RWPE1 (cell line): ENCODE data around the gene PIAS1.

ENCODE experiments used
- CTCF ChIA-PET: fragments of 350-600 bp; sonication (Branson Sonifier 250); formaldehyde crosslinking; extraction: SDS; loops from one replicate; lab custom pipeline; 2021; lab: Yijun Ruan, JAX
- POLR2A ChIA-PET: fragments of 400-600 bp; formaldehyde crosslinking; extraction: SDS; loops from one replicate; lab custom pipeline; 2020; ENCODE audit warnings: antibody characterized with exemption; ENCODE audit not compliant: low non-redundant PET; lab: Yijun Ruan, JAX
- DNase-seq: peaks from one replicate; pipeline ENCODE4 v3.0.0; 2012; ENCODE audit warnings: low spot score
- H3K27ac ChIP-seq: fragments of 450-650 bp; 2 replicates; pipeline ENCODE4 v1.5.1; 2017
- TF ChIP-seq, protein P1 (sequence below): fragments of 450-650 bp; conservative IDR thresholded peaks from 2 replicates; pipeline ENCODE4 v1.5.1; 2017; ENCODE audit warnings: low read depth, mild to moderate bottlenecking

The PIAS1 gene

DNA sequence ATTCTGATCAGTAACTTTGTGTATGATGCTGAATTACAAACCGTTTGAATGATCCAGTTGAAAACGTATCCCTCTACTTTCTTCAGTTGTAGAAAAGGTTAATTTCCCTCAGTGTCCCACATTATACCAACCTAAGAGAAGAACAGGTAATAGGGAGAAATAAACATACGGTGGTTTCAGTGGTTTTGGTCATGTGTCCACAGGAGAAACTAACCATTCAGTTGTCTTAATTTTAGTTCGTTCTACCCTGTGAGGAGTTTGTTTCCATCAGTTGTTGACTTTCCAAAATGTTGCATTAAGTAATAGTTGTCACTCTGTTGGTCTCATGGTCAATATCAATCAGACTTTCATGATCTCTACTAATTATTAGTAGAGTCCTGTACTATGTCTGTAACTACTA lies 135.9 kb downstream of the PIAS1 start:
- no peak overlapping the region for H3K27ac ChIP-seq
- ChIA-PET POLR2A (no interaction called here), CTCF (no interaction called here)
- DNase-seq = no peak
- TF ChIP-seq, protein P1, sequence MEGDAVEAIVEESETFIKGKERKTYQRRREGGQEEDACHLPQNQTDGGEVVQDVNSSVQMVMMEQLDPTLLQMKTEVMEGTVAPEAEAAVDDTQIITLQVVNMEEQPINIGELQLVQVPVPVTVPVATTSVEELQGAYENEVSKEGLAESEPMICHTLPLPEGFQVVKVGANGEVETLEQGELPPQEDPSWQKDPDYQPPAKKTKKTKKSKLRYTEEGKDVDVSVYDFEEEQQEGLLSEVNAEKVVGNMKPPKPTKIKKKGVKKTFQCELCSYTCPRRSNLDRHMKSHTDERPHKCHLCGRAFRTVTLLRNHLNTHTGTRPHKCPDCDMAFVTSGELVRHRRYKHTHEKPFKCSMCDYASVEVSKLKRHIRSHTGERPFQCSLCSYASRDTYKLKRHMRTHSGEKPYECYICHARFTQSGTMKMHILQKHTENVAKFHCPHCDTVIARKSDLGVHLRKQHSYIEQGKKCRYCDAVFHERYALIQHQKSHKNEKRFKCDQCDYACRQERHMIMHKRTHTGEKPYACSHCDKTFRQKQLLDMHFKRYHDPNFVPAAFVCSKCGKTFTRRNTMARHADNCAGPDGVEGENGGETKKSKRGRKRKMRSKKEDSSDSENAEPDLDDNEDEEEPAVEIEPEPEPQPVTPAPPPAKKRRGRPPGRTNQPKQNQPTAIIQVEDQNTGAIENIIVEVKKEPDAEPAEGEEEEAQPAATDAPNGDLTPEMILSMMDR = no peak

DNA sequence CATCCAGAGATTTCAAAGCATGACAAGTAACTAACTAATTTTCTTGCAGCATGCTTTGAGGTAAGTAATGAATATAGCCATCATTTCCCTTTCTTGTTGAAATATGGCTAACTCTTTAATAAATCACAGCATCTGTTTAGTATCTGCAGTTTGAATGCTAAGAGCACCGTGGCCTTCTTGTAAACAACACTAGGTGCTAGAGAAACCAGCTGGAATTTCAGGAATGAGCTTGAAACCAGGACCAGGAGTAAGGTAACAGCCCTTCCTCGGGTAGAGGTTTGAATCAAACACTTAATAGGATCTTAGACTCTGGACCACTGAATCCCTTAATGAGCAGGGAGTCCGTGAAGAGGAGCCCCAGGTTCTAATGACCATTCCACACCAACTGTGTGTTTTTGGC lies 137.4 kb downstream of the PIAS1 start:
- TF ChIP-seq, protein P1 = no peak
- POLR2A ChIA-PET = no interaction called here
- no peak for DNase-seq
- CTCF ChIA-PET = interaction anchor here (0.6 kb wide), 1 partner anchor 358 kb away, joined by 3 read pairs; no protein-coding TSS in a partner anchor
- no peak overlapping the region for H3K27ac ChIP-seq

DNA sequence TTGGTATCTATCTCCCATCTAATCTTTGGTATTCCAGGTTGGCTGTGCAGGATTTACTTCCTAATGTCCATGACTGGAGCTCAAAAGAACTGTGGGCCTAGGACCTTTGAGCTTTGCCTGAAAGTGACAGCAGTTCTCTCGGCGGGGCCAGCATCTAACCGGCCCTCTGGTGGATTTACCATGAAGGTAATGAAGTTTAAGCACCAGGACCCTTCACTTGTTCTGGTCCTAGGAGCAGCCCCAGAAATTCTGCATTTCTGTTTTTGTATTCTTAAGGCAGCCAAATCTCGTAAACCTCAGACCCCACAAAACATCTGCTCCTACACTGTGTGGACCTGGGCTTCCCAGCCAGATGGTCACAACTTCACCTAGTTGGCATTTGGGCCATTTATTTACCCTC lies 138.0 kb downstream of the PIAS1 start:
- TF ChIP-seq, protein P1 = no peak
- H3K27ac ChIP-seq = no peak overlapping the region
- DNase-seq = no peak
- ChIA-PET CTCF (interaction anchor here (0.6 kb wide), 1 partner anchor 359 kb away, joined by 3 read pairs; no protein-coding TSS in a partner anchor), POLR2A (no interaction called here)

DNA sequence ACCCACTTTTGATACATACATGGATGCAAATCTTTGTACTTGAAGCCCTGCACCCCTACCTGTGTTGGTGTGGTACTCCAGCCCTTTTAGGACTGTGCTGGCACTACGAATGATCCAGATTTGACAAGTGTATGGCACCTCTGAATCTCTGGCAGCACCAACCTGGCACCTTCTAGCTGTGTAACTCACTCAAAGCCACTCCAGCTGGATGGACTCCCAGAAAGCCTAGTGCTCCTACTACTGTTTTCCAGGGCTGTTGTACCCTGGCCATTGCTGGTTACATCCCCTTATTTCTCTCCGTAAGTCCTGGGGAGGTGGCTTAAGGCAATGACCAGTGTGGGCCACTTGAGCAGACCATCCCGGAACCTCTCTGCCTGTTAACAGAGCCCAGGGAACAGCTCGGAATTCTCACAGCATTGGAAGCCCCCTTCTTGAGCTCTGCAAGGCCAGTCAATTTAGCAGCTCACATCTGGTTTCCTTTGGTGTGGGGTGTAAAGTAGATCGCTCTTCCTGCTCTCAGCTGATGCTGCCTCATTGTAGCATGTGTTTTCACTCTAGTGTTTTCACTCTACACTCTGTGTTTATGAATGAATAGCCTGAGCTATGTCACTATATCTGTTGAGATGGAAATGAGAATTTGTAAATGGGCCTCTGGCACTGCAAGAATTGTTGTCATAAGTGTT lies 138.8 kb downstream of the PIAS1 start:
- no peak overlapping the region for H3K27ac ChIP-seq
- POLR2A ChIA-PET = no interaction called here
- TF ChIP-seq, protein P1 = no peak
- DNase-seq = no peak
- CTCF ChIA-PET = interaction anchor here (1.4 kb wide), 1 partner anchor 18 kb away, joined by 4 read pairs; no protein-coding TSS in a partner anchor

DNA sequence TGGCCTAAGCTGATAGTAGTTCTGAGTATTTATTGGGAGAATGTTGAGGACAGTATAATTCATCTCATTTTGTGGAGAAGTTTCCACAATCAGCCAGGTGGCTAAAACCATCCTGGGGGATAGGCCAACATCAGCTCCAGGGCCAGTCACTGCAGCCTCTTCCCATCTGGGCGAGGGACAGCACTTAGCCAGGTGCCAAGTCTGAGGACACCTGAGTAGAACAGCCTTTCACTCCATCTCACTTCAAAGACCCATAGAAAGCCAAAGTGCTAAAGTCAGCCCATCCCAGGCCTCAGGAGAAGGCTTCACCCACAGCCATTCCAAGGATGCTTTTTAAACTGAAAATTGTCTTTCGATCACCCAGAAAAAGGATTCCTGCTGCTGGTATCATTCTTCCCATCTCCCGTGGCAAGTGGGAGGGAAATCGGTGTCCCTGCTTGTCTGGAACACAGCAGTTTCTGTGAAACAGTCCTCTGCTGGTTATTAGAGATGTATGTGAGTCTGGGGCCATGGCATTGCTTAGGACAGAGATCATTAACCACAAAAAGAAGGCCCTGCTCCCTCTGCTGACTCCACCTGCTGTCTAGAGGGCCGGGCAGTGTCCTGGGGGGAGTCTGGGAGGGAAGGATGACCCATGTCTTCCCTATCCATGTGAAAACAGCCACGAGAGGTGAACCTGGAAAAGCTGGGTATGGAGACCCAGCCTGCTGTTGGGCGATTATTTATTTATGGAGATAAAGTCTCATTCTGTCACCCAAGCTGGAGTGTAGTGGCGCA lies 141.4 kb downstream of the PIAS1 start:
- CTCF ChIA-PET = interaction anchor here (0.6 kb wide), 1 partner anchor 98 kb away, joined by 6 read pairs; no protein-coding TSS in a partner anchor
- peak overlapping the region; percentile 53 for H3K27ac ChIP-seq
- POLR2A ChIA-PET = no interaction called here
- TF ChIP-seq, protein P1 = no peak
- no peak for DNase-seq

DNA sequence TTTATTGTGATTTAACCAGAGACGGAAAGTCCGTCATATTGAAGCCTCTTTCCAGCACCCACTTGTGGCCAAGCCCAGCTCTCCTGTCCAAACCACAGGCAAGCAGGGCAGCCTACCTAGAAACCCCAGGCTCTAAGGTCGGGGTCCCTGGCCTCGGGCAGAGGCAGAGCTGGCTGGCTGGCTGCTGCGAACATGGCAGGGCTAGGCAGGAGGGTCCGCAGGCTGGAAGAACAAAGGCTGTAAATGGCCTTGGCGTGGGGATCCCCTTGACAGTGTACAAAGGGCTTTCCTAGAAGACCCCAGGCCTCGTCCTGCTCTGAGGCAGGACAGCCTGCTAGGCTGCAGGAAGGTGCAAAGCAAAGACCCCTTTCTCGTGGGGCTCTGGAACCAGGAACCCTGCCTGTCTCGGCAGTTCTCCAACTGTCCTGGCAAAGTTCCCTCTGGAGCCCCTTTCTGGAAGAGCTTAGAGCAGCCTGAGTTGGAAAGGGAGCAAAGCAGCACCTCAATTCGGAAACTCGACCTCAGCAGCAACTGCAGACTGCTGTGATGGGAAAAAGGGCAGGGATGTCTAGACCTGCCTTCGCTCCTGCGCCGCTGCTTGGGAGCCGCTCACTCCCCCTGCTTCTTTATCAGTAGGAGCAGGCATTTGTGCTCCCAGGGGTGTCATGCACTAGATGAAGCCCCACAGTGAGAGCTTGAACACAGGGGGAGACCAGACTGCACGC lies 142.5 kb downstream of the PIAS1 start:
- DNase-seq = no peak
- peak overlapping the region; percentile 53 for H3K27ac ChIP-seq
- ChIA-PET CTCF (interaction anchor here (0.6 kb wide), 1 partner anchor 14 kb away, joined by 3 read pairs; no protein-coding TSS in a partner anchor), POLR2A (no interaction called here)
- TF ChIP-seq, protein P1 = no peak
